Activated CD4-positive, alpha-beta T cell treated with anti-CD3 and anti-CD28 coated beads, Interleukin-2, Interleukin-4, amounts not matched to agents 100 ng/mL and 50 ng/mL, durations not matched to agents 16 hours and 8 hours (primary cell): ENCODE data around the gene CABLES2.
"Not testable (repeated sequence)": the region's sequence is repeated elsewhere in the genome, so short reads cannot be mapped to it uniquely, and the experiment has no call there.

Experiments used
- DNase-seq: peaks from one replicate; pipeline ENCODE4 v3.0.0-alpha.2; 2020; ENCODE audit warnings: low spot score

Gene CABLES2

DNA sequence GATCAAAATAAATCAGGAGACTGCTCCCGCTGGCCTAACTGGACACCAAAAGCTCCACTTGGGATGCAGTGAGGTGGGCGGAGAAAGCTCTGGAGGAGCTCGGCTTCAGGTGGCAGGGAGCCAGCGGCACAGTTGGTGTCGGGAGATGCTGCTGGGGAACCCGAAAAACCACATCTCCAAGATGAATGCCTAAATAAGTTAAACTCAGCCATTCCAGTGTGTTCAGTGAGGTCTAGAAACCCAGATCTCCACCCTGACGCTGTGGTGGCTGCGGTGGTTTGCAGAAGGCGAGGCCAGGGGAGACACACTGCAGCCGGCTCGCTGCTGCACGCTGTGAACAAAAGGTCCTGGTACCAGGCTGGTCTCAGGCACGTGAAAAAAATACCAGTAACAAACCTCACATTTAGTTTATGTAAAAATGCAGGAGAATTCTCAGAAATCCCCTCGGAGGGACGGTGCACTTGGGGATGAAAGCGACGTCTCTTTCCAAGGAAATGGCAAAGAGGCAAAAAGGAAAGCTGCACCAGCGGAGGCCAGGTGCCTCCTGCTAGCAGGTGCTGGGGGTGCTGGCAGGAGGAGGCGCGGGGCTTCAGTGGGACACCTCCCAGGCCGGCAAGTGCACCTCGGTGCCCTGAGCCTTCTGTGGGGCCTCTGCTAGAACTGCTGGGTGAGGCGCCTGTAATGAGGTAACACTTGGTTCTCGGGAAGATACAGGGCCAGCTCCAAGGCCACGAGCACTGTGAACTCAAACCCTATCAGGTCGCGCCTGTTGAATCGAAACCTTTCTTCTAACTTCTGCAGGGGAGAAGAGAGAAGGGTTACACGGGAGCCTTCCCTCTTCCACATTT lies 16.5 kb downstream of the CABLES2 start:
- DNase-seq = no peak

DNA sequence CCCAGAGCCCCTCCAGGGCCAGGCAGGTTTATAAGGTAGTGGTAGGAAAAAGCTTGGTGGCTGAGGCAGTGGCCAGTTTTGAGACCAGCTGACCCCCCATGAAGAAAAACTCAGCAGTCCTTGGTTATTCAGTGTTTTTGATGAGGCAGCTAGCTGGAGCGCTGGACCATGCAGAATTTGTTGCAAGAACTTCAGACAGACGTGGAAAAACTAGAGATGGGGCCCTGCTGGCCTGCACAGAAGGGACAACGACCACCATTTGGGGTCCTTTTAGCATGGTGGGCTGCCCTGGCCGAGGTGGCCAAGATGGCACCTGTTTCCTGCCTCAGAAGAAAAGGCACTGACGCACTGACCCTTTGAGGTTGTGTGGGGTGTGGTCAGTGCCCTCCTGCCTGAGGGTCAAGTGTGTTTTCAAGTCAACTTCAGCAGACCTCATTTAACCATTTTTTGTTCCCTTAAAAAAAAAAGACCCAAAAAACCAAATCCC lies 17.4 kb downstream of the CABLES2 start:
- no peak for DNase-seq

DNA sequence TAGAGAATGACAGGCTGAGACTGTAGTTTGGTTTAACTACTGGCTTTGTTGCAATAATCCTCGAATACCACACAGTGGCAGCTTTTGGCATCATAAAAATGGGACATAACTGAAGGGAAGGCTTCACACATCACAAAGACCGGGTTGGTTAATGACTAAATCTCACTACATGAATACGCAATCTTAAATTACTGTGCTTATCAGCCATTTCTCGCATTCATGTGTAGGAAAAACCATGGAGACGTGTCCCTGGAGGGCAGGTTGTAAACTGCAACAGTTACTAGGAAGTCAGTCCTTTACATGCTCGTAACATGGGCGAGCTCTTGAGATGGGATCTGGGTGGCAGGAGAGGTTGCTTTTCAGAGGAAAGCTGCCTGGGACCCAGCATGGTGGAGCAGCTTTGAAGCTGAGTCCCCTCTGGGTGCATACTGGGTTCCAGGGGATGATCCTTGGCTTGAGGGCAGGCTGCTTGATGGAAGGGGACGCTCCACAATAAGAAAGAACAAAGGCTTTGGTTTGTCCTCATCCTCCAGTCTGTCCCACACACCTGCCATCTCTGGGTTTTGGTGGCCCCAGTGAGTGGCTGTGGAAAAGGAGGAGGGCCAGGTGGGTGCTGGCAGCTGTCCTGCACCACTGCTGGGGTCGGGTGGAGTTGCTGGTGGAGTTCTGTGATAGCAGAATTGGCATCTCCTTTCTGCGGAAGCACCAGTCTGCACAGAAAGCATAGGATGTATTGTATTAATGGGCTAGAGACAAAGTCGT lies 18.1 kb downstream of the CABLES2 start:
- no peak for DNase-seq

DNA sequence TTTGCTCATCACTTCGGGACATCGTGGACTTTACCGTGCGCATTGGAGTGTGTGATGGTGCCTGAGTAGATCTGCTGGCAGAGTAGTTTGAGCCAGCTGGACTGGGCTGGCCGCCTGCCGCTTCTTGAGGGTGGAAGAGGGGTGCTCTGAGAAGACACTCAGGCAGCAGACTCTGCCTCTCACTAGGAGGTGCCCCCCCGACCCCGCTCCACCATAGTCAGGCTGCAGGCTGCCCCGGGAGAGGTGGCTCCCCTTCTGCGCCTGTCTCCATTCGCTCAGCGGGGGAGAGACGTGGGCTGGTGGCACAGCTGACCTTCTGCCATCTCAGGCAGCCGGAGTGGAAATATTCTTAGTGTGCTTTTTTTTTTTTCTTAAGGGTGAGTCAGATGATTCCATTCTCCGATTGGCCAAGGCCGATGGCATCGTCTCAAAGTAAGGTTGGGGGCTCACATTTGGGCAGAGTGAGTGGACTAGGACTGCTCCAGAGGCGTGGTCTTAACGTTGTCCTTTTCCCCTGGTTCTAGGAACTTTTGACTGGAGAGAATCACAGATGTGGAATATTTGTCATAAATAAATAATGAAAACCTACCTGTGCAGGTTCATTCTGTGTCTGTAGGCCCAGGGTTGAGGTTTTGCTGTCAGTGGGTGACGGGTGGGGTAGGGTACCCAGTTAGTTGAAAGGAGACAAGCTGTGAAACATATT lies 19.0 kb downstream of the CABLES2 start:
- no peak for DNase-seq

DNA sequence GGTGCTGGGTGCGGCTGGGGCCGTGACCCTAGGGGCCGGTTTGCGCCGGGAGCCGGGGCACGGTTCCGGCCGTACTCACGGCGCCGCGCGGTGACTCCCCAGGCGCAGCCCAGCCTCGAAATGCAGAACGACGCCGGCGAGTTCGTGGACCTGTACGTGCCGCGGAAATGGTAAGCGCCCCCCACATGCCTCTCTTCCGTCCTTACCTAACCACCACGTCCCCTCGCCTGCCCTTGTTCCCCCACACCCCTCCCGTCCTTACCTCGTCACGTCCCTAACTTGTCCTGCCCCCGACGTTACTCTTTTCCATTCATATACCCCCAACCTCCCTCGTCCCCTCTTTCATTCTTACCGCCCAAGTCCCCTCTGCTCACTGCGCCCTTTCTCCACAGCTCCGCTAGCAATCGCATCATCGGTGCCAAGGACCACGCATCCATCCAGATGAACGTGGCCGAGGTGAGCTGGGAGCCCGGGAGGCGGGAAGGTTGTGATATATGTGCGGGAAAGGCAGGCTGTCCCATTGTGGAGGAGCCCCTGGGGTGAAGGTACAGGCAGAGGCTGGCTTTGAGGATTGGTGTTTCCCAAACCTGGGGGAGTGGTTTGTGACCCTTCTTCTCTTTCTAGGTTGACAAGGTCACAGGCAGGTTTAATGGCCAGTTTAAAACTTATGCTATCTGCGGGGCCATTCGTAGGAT lies 19.7 kb downstream of the CABLES2 start:
- no peak for DNase-seq

DNA sequence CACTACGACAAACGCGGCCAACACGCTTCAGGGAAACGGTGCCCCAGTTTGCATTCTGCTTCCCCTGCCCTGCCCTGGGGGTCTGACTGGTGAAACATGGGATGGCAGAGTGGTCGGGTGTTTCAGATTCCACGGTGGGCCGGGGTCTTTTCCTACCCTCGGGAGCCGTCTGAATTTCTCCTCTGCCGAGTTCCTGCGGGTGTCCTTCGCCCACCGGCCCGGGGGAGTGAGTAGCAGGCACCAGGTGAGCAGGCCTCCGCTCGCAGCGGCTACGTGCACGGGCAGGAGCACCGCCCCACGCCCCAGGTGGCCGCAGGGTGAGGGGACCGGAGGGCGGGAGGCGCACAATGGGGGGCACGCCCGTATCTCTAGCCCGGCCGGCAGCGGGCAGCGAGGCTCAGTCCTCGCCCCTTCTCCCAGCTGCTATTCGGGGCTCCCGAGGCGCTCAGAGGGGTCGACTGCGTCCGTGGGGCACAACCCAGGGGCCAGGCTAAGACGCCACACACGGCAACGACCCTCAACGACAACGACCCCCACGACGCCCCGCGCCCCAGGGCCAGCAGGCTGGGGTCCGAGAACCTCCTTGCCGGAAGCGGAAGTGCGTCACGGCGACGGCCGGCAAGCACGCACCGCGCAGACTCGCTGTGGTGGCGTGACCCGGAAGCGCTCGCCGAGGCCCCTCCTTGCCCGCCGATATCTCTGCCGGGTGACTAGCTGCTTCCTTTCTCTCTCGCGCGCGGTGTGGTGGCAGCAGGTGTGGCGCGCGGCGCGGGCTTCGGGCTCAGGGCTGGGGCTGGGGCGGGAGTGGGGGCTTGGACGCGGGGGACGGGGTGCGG lies 20.5 kb downstream of the CABLES2 start, which contains the start of gene RPS21:
Gene RPS21 (plus strand): TSS at position 721 of the 836 bp plus-strand sequence. CDS start 236 bp downstream, outside the sequence.
- peak; percentile 94 for DNase-seq

DNA sequence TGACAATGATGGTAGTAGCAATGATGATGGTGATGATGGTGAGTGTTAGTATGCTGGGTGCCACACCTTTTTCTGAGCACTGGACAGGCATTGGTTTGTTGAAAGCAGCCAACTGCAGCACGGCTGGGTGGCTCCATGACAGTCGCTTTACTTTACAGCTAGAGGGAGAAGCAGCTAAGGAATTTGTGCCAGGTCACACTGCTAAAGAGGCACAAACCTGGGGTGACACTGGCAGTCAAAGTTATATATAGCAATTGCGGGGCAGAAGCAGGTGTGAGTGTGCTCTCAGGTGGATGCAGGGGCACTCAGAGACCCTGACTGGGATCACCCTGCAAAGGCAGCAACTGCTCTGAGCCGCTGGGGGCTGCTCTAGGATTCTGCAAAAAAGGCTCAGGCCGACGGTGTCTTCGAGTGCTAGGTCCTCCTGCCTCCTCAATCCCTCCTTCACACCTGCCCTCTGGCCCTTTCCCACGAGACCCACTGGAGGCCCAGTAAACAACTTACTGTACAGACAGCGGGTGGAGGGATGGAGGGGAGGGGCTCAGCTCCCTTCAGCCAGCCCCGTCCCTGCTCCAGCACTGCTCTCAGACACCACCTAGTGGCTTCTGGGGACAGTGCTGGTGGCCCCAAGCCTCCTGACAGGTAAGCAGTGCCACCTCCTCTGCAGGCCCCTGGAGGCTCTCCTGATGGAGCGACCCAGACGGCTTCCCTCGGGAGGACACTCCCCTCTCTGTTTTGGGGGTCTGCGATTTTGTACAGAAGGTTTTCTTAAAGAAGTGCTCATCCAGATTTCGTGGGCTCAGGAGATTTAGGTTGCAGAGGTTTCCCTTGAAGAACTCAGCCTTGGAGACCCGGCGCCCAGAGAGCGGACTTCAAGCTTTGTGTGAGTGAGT lies 24.5 kb downstream of the CABLES2 start:
- peak; percentile 83 for DNase-seq

DNA sequence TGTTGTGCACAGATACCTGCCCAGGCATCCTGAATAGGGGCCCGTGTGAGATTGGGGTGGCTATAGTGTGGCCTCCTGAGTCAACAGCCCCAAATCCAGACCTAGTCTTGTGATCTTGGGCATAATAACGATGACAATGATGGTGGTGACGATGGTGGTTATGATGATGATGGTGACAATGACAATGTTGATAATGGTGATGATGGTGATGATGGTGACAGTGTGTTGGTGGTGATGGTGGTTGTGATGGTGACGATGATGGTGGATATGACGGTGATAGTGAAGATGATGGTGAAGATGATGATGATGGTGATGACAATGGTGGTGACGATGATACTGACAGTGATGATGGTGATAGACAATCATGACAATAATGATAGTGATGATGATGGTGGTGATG lies 25.2 kb downstream of the CABLES2 start:
- no peak for DNase-seq

DNA sequence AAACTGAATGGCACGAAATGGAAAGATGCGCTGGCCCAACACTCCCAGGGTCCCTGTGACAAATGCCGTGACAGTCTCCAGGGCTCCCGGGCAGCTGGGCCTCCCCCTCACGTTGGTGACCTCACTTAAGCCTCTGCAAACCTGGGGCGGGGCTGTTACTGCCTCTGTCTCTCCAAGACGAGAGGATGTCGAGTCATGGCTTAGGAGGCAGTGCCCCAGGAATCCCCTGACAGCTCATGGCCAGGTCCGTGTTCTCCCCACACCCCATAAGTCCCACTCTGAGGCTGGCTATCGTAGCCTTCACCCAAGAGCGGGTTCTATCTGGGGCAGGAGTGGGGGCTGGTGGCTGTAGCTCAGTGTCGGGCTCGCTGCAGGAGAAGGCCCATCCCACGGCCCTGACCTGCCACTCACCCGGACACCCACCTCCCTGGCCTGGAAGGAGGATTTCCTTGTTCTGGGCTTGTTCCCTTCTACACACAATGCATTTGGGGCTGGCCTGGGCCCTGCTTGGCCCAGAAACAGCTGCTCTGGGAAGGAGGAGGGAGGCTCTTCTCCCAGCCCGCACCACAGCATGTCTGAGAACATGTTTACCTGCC lies 25.8 kb downstream of the CABLES2 start:
- no peak for DNase-seq

DNA sequence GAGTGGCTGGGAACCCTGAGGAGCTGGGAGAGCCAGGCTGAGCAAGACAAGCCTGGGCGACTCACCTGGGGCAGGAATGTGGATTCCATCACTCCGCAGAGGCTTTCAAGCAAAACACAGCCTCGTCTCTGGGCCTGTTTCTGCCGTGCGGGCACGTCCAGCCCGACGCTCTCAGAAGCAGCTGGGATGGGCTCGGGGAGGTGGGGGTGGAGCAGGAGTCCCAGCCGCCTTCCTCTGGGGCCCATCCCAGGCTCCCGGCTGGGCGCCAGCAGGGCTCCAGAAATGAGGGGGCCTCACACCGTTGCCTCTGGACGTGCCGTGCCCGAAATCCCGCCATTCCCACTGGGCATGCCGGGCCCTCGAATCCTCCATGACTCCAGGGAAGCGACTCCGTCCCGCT lies 28.9 kb downstream of the CABLES2 start:
- DNase-seq = no peak

DNA sequence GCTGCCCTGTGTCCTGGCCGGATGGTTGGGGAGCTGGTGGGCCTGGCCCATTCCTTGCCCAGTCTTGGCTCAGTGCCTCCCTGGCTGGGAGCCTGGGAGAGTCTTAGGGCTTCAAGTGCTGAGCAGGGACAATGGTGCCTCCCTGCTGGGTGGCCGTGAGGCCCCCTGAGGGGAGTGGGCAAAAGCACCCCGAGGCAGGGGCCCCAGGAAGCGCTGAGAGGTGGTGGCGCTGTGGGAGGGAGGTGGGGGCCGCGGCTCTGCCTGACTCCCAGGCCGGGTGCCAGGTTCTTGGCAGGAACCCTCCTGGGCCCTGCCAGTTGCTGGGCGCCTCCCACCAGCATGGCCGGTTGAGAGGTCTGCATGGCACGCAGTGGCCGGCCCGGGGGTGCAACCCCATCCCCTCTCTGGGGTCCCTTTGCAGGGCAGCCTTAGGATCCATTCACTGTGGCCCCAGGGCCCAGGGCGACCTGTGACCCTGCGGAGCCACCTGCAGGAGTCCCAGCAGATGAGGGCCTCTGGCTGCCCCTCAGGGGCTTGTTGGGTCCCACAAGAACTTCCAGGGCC lies 29.4 kb downstream of the CABLES2 start:
- no peak for DNase-seq

DNA sequence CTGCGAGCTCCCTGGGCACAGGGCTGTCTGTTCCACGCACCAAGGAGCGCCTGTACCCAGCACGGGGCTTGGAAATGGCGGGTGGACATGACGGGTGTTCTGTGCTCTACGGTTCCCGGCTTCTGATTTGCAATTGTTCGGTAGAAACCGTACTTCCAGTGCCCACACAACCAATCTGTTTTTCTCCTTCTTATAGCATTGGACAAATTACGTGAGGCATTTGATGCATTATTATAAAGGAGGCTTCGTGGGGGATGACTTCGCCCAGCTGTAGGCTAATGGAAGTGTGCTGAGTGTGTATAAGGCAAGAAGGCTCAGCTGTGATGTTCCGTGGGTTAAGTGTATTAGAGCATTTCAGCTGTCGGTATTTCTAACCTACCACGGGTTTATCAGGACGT lies 30.0 kb downstream of the CABLES2 start:
- DNase-seq = no peak

DNA sequence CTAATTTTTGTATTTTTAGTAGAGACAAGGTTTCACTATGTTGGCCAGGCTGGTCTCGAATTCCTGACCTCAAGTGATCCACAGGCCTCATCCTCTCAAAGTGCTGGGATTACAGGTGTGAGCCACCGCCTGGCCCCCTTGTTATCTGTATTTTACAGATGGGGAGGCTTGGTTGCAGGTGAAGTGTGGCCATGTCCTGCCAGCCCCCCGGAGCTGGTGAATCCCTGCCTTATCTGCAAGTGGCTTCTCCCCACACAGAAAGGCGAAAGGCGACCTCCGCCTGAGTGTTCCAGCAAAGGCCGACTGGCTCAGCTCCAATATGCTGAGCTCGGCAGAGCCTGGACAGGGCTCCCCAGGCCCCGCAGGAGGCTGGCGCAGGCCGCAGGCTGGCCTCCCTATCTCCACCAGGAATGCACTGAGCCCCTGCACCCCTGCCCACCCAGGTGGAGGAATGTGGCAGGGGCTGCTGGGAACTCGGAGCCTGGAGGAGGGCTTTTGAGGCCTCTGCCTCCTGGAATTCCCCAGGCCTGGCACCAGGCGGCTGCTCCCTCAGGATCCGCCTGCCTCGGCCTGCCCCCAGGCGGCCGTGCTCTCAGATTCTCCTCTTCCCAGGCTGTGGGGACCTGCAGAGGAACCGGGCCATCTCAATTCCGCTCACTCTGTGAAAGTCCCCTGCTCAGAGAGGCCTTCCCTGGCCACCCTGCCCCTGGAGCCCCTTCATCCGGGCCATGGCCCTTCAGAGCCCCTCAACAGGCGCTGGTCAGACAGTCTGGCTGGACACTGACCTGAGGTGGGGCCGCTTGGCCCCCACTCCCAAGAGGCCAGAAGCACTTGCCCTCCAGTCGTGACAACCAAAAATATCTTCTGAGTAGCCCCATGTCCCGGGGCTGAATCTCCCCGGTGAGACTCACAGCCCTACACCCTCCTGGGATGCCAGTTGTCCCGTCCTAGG lies 30.7 kb downstream of the CABLES2 start:
- DNase-seq = no peak

DNA sequence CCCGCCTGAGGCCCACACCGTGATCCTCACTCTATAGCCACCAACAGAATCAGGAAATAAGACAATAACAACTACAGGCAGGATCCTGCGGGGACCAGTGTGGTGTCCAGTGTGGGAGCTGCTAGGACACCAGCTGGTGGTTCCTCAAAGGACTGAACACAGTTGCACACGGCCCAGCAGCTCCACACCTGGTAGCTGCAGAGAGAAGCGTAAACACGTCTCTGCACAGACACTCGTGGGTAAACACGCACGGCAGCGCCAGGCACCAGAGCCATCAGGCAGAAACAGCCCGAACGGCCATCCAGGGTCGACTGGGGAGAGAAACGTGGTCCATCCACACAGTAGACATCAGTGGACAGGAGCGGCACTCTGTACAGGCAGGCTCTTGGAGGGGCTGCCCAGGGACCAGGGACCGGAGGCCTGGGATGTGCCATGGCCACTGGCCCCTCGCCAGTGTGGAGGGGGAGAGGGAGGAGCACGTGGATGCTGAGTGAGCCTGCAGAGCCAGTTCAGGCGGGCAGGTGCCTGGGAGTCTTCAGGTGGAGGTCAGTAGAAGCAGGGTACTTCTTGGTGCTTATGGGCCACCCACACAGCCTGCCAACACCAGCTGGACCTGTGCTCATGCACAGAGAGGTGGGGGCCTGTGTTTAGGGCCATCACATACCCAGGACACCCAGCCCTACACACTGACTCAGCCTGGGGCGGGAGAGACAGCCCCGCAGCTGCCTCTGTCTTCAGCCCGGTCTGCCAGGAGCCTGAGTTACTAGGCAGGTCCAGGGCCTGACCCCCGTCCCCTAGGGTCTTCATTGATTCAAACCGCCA lies 32.5 kb downstream of the CABLES2 start:
- no peak for DNase-seq

DNA sequence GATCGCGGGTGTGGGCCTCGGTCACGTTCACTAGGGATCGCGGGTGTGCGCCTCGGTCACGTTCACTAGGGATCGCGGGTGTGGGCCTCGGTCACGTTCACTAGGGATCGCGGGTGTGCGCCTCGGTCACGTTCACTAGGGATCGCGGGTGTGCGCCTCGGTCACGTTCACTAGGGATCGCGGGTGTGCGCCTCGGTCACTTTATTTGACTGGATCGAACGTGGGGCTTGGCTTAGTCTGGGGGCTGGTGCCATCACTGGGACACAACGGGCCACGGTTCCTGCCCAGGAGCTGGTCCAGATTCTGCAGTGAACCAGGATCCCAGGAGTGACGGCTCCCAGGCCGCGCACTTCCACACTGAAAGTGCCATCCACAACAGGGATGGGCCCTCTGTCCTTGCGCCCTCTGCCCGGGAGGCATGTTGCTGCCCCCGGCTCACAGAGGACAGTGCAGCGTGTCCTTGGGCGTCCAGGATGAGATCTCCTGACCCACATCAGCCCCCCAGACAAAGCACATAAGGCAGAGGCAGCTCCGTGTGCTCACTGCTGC lies 33.4 kb downstream of the CABLES2 start:
- not testable (repeated sequence) for DNase-seq
